Chondrocyte (in vitro differentiated cells): Measurements from ENCODE around the gene IL32. TPM values are rescaled to one million over a fixed set of nuclear protein-coding genes. Genes with fewer than 3 reads are reported as not detected.

Experiments used
- DNase-seq: peaks from one replicate; pipeline ENCODE4 v3.0.0; 2021; ENCODE audit warnings: mixed read lengths, low spot score
- H3K27ac Mint-ChIP-seq: one replicate; pipeline ENCODE4 v1.8.0; 2021; ENCODE audit warnings: mild to moderate bottlenecking, moderate library complexity, mixed read lengths; ENCODE audit not compliant: unreplicated experiment
- H3K27me3 Mint-ChIP-seq: 2 replicates; pipeline ENCODE4 v1.8.0; 2021; ENCODE audit warnings: low read depth, mixed read lengths
- H3K36me3 Mint-ChIP-seq: 2 replicates; pipeline ENCODE4 v1.8.0; 2021; ENCODE audit warnings: low read depth, mixed read lengths
- H3K4me1 Mint-ChIP-seq: 2 replicates; pipeline ENCODE4 v1.8.0; 2021; ENCODE audit warnings: low read depth, mild to moderate bottlenecking, mixed read lengths
- H3K4me3 Mint-ChIP-seq: one replicate; pipeline ENCODE4 v1.8.0; 2021; ENCODE audit warnings: mild to moderate bottlenecking, moderate library complexity, mixed read lengths; ENCODE audit not compliant: unreplicated experiment
- H3K9me3 Mint-ChIP-seq: 2 replicates; pipeline ENCODE4 v1.8.0; 2021; ENCODE audit warnings: low read depth, mixed read lengths
- CTCF ChIP-seq: fragments of 200-600 bp; sonication (generic); IDR thresholded peaks from 2 replicates; pipeline ENCODE4 v1.5.0; 2021; ENCODE audit warnings: antibody characterized with exemption, mild to moderate bottlenecking, moderate library complexity
- total RNA-seq: library from RNA; stranded (reverse); gene quantifications from 3 replicates; pipeline ENCODE4 v1.2.1, GENCODE V29; 2021

The IL32 gene
- total RNA-seq, 1 donor from 2014 or later: 17.8 TPM

DNA sequence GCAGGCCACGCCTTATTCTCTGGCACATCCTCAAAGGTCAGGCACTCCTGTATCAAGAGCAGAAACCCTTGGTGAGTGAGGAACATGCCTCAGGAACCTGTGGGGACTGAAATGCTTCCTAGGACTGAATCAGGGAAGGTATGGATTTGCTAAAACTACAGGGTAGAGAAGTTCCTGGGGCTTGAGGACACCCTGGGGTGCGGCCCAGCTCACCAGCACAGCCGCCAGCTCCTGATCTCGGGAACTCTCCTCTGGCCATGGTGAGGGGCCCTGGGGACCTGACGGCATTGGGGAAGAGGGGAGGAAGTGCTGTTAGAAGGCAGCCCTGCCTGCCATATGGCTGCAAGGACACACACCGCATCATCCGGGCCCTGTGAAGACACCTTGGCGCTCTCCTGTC is 26.1 kb downstream of the IL32 start:
- no peak for TF ChIP-seq CTCF
- DNase-seq: no peak
- no peaks in the 10 kb centered on the region for H3K9me3 Mint-ChIP-seq
- no peak overlapping the region for H3K4me3 Mint-ChIP-seq
- no peaks in the 10 kb centered on the region for H3K36me3 Mint-ChIP-seq
- H3K27me3 Mint-ChIP-seq: peaks cover 10% of the 10 kb centered on the region
- peaks cover 9% of the 10 kb centered on the region for H3K4me1 Mint-ChIP-seq
- no peak overlapping the region for H3K27ac Mint-ChIP-seq

DNA sequence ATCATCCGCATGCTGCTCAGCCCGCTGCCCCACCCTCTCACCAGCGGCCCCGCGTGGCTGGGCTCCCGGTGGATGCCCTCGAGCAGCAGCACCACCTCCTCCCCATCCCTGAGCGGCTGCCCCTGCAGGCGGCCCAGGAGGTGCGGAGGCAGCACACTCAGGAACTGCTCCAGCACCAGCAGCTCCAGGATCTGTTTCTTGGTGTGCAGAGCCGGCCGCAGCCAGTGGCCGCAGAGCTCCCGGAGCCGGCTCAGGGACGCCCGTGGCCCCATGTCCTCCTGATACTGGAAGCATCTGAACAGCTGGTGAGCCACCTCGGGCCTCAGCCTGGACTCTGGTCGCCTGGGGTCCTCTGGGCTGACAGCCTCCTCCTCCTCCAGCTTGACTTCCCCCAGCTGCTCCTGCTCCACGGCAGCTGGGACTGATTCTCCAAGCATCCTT is 27.1 kb downstream of the IL32 start:
- peaks cover 8% of the 10 kb centered on the region for H3K27me3 Mint-ChIP-seq
- no peaks in the 10 kb centered on the region for H3K9me3 Mint-ChIP-seq
- DNase-seq: no peak
- H3K27ac Mint-ChIP-seq: no peak overlapping the region
- TF ChIP-seq CTCF: no peak
- H3K36me3 Mint-ChIP-seq: no peaks in the 10 kb centered on the region
- H3K4me1 Mint-ChIP-seq: peaks cover 7% of the 10 kb centered on the region
- H3K4me3 Mint-ChIP-seq: no peak overlapping the region

- no peak for DNase-seq
- Mint-ChIP-seq H3K4me1 (no peaks in the 10 kb centered on the region), H3K4me3 (no peak overlapping the region), H3K36me3 (no peaks in the 10 kb centered on the region), H3K27ac (no peak overlapping the region), H3K9me3 (no peaks in the 10 kb centered on the region), H3K27me3 (peaks cover 12% of the 10 kb centered on the region)
- TF ChIP-seq CTCF: peak; percentile 68
Observed at GRCh38 chr16:3094289-3095027, 29.0 kb downstream of the IL32 start.

- no peaks in the 10 kb centered on the region for H3K36me3 Mint-ChIP-seq
- no peak overlapping the region for H3K27ac Mint-ChIP-seq
- TF ChIP-seq CTCF: peak; percentile 64
- peaks cover 6% of the 10 kb centered on the region for H3K4me1 Mint-ChIP-seq
- no peaks in the 10 kb centered on the region for H3K9me3 Mint-ChIP-seq
- H3K4me3 Mint-ChIP-seq: no peak overlapping the region
- peaks cover 12% of the 10 kb centered on the region for H3K27me3 Mint-ChIP-seq
- no peak for DNase-seq
Observed at GRCh38 chr16:3095869-3096268, 30.4 kb downstream of the IL32 start.

DNA sequence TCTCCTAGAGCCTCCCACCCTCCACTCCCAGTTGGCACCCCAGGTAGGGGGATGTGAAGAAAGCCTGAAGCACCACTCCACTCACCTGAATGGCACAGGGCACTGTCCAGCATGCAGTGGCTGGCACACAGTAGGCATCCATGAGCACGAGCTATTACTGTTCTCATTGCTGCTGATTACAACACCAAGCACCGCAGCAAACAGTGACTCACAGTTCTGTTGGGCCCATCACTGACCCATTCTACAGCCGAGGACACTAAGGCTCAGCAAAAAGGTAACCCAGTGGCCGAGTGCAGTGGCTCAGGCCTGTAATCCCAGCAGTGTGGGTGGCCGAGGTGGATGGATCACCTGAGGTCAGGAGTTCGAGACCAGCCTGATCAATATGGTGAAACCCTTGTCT is 30.9 kb downstream of the IL32 start:
- Mint-ChIP-seq H3K27ac (no peak overlapping the region), H3K4me1 (peaks cover 6% of the 10 kb centered on the region), H3K27me3 (peaks cover 12% of the 10 kb centered on the region), H3K36me3 (no peaks in the 10 kb centered on the region), H3K4me3 (no peak overlapping the region), H3K9me3 (no peaks in the 10 kb centered on the region)
- no peak for DNase-seq
- no peak for TF ChIP-seq CTCF
